Measurements from ENCODE around the gene STRBP.

The STRBP gene

GRCh38 chr9:123091459-123091858 lies 176.9 kb downstream of the STRBP start:
- FAIRE-seq, result no peak

DNA sequence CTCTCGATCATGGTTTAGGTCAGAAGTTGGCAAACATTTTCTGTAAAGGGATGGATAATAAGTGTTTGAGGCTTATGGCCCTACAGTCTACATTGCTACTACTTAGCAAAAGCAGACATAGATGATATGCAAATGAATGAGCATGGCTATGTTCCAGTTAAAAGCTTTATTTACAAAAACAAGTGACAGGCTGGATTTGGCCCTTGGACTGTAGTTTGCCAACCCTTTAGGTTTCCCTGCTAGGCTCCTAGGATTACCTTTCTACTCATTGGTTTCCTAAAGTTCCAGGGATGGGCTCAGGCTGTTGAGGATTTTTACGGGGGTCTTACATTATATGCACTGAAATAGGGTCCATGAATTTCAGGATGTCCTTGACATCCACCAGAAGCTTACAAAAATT lies 177.4 kb downstream of the STRBP start:
- FAIRE-seq, result no peak

DNA sequence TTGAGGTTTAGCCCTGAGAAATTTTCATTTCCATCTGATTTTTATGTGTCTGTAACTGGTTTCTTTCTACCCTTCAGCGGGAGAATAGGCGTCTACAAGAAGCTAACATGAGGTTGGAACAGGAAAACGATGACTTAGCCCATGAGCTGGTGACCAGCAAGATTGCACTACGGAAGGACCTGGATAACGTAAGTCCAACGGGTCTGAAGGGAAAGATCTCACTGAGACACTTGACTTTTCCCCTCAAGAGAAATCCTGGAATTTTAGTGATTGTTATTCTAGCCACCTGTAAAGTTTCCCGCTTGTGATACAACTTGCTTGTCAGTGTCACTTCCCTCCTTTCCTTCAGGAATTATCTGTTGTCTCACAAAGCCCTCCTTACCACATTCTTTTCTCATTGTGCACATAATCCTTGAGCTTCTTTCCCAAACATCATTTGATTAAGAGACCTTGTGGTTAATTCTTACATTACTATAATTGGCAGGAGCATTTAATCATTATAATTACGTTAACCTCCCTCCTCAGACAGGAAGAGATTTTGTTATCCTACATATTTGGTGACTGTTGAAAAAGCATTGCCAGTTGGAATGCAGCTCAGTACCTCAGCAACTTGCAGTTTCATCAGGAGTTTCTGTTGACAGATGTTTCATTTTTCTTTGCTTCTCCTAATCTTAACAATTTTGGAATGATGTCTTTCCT lies 178.0 kb downstream of the STRBP start:
- FAIRE-seq, result no peak

- FAIRE-seq, result no peak
Measured at GRCh38 chr9:123089790-123090189, 178.6 kb downstream of the STRBP start.

GRCh38 chr9:123089040-123089439 lies 179.3 kb downstream of the STRBP start:
- no peak for FAIRE-seq

- FAIRE-seq, result no peak
Measured at GRCh38 chr9:123087359-123087888, 181.0 kb downstream of the STRBP start.

DNA sequence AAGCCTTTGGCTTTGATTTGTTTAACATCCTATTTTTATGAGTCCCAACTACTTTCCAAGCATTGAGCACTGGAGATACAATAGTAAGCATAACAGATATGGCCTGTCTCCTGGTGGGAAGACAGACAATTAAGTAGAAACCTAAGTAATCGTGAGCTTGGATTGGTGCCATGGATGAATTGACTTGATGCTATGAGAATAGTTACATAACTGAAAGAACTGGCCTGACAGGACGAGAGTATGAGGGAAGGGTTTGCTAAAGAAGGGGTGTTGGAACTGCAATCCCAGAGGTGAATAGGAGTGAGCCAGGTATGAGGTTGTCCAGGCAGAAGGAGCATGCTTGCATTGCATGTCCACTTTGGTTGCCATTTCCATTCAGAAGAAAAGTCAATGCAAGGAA lies 182.5 kb downstream of the STRBP start:
- FAIRE-seq, result no peak

DNA sequence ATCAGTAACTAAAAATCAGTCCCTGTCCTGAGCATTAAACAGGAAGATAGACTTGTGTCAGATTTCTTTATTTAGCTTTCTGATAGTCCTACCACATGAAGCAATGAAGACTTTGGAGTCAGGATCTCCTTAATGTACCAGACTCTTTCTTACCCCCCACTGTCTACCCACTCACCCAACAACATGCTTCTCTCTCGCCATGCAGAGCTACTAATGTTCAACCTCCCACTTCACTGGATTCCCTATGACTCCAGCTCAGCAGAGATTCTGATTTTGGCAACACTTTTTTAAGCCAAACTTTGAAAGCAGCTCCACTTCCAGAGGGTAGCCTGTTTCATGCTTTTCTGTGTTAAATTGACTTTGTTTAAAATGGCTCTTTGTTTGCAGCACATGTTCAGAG lies 184.1 kb downstream of the STRBP start:
- no peak for FAIRE-seq

DNA sequence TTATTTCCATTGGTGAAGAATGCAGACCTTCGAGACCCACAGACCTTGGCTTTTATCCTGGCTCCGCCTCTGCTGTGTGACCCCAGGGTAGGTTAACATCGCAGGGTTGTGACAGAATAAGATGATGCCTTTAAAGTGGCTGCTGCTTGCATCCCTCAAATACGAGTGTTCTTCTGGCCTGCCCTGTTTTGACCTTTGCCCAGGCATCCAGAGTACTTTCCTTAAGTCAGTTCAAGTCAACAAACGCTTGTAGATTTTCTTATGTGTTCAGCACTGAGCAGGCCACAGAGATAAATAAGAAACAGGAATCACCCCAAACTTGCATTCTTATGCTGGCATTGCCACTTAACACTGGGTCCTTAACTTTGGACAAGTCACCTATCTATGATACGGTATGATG lies 184.7 kb downstream of the STRBP start:
- FAIRE-seq, result no peak

DNA sequence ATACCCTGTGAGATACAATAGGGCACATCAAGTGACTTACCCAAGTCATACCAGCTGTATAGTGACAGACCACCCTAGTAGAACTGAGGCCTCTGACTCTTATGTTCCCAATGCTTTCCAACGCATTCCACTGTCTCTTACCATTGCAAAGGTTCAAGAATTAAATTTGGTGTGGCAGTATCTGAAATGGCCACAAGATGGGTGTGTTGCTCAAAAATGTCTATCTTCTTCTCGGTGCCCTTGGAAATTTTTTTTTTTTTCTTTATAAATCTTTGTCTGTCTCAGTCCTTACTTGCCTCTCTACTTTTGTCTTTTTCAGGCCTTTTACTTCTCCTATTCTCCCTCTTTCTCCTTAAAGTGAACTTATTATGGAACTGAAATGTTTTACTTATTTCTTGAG lies 186.6 kb downstream of the STRBP start:
- peak; percentile 75 for FAIRE-seq

DNA sequence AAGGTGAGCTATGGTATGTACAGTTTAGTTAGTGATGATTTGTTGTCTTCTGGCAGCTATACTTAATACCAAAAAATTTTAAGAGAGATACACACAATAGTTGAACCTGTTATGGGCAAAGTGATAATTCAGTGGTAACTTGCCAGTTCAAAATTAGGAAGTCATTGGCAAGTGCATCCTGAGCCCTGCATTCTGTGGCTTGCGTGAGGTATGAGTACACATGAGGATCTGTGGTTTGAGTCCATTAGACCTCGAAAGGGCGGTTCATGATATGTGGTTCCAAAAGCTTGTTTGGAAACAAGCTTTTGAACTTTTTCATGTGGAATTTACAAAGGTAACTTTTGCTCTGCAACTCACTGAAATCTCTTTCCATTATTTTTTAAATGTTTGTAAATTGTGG lies 187.9 kb downstream of the STRBP start:
- no peak for FAIRE-seq

DNA sequence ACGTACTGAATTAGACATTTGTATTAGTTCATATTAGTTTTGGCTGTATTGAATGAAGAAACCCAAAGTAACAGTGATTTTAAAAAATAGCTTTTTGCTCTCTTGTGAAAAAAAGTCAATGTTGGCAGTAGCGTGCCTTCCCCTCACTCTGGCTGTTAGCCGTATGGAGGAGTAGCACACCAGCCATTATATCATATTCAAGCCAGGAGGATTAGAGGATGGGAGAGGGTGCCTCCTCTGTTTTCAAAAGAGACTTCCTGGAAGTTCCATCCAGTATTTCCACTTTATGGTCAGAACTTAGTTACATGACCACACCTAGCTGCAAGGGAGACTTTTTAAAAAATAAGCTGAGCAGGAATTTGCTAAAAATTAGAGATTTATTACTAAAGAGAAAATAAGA lies 193.8 kb downstream of the STRBP start:
- no peak for FAIRE-seq

- FAIRE-seq, result no peak
Measured at GRCh38 chr9:123073991-123074422, 194.4 kb downstream of the STRBP start.

DNA sequence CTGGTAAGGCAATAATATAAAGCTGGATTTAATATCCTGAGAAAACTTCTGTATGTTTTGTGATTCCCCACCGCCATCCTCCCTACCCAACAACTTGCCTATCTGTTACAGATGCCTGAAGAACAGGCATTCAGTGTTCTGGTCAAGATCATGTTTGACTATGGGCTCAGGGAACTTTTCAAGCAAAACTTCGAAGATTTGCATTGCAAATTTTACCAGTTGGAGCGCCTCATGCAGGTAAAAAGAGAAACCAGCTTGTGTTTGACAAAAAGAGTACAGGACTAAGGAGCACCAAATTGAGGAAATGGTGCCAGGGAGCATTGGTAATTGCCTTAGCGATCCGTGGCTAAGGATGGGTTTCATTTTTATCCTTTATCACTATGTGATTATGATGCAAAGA lies 194.9 kb downstream of the STRBP start:
- FAIRE-seq, result no peak

GRCh38 chr9:123072407-123072995 lies 195.9 kb downstream of the STRBP start:
- FAIRE-seq, result no peak
